GM21717 (cell line): ENCODE measurements around the gene CD3G.
"Not testable (repeated sequence)": the region's sequence is repeated elsewhere in the genome, so short reads cannot be mapped to it uniquely, and the experiment has no call there.

ENCODE experiments used
- ATAC-seq: cut with Tn5 transposase; IDR thresholded peaks from one replicate; pipeline ENCODE4 v1.9.1; 2021; ENCODE audit warnings: mild to moderate bottlenecking, moderate library complexity; ENCODE audit not compliant: unreplicated experiment

Gene CD3G

GRCh38 chr11:118343981-118344515 is at the start of gene CD3G:
Gene CD3G (plus strand): TSS chr11:118344344. CDS start chr11:118344424, 80 bp downstream.
- ATAC-seq, result no peak

- no peak for ATAC-seq
Observed at GRCh38 chr11:118295199-118295598, 48.9 kb upstream of the CD3G start.

DNA sequence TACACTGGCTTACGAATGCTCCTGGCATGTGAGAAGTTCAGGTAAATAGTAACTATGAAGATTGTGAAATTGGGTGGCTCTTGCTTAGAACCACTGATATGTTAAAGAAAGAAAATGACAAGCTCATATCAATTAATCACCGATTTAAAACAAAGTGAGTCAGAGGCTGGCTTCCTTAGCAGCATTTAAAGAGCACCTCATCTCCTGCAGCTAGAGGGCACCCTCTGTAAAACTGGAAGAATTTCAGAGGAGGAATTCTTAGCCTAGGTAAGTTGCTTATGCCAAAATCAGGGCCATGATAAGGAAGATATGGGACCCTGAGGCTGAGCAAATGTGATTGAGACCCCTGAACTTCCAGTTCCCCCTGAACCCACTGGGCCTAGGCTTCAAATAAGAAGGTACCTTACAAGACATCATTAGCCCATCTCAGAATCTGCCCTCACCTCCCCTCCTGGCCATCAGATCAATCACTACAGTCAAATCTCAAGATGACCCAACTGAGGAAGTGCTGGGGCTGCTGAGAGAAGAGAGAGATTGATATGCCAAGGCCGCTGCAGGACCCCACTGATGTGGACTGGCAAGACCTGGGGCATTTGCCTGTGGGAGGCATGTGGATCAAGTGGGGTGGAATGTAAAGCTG is 48.2 kb upstream of the CD3G start:
- ATAC-seq, result no peak

GRCh38 chr11:118301600-118302195 is 42.4 kb upstream of the CD3G start:
- ATAC-seq, result no peak

GRCh38 chr11:118304227-118304567 is 39.9 kb upstream of the CD3G start:
- ATAC-seq, result no peak

DNA sequence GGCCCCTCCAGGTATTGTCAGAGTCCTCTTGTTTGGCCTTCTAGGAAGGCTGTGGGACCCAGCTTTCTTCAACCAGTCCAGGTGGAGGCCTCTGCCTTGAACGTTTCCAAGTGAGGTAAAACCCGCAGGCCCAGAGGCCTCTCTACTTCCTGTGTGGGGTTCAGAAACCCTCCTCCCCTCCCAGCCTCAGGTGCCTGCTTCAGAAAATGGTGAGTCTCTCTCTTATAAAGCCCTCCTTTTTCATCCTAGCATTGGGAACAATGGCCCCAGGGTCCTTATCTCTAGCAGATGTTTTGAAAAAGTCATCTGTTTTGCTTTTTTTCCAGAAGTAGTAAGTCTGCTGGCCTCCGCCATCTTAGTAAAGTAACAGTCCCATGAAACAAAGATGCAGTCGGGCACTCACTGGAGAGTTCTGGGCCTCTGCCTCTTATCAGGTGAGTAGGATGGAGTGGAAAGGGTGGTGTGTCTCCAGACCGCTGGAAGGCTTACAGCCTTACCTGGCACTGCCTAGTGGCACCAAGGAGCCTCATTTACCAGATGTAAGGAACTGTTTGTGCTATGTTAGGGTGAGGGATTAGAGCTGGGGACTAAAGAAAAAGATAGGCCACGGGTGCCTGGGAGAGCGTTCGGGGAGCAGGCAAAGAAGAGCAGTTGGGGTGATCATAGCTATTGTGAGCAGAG is 39.4 kb upstream of the CD3G start, which contains the start of gene CD3E:
CD3E (plus strand) TSS at position 163 of the 681 bp plus-strand sequence; CDS start at position 386, 223 bp downstream.
- ATAC-seq, result no peak

DNA sequence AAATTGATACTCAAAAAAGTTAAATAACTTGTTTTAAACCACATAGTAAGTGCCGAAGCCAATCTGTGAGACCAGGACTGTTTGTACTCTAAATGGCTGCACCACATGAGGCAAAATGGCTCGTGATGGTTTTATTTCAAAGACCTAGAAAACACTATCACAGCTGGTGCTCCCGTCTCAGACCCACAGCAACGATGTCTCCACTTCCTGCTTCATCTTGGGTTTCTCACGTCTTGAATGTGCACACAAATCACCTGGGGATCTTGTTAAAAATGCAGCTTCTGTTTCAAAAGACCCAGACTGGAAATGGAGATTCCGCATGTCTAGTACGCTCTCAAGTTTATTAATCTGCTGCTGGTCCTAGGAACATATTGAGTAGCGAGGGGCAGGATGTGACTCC is 38.4 kb upstream of the CD3G start:
- no peak for ATAC-seq

- no peak for ATAC-seq
Observed at GRCh38 chr11:118306556-118306955, 37.6 kb upstream of the CD3G start.

GRCh38 chr11:118308995-118309528 is 35.1 kb upstream of the CD3G start:
- ATAC-seq, result not testable (repeated sequence)

GRCh38 chr11:118310271-118310670 is 33.9 kb upstream of the CD3G start:
- ATAC-seq, result no peak

DNA sequence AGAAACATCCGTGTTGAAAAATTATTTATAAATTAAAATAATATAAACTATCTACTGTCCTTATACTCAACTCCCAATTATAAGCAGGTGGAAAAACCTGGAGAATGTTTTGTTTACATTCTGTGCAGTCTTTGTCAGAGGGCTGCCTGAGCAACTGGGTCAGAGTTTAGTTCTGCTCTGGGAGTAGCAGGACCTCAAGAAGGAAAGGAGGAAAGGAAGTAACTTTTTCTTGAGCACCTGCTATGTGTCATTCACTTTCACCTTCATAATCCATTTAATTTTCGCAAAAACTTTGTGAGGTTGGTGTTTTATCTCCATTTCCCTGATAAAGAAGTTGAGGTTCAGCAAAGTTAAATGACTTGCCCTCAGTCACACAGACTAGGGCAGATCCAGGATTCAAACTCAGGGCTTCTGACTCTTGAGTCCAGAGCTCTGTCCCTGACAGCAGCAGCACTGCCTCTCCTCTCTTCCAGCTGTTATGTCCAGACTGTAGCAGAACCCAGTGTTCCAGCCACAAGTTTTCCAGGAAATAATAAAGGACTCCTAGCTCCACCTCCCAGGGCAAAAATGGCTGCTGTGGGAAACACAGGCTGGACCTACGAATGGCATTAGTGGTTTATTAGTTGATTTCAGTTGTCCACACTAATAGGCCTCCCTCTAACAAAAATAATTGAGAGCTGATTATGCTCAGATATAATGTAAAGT is 33.2 kb upstream of the CD3G start:
- ATAC-seq, result no peak

- ATAC-seq, result no peak
Observed at GRCh38 chr11:118311518-118311917, 32.6 kb upstream of the CD3G start.

GRCh38 chr11:118312328-118312727 is 31.8 kb upstream of the CD3G start:
- ATAC-seq, result no peak

DNA sequence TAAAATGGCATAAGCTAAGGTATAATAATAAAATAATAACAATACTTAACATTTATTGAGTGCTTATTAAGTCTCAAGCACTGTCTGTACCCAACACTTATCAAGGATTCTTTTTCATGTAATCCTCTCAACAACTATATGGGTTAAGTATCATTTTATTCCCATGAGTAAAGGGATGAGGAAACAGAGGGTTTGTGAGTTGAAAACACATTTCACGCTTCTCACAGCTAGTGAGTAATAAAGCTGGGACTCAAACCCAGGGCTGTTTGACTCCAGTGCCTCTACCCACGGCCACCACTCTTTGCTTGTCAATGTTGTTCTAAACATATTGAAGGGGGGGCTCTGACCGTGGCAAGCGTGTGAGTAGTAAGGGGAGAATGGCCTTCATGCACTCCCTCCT is 30.9 kb upstream of the CD3G start:
- no peak for ATAC-seq

DNA sequence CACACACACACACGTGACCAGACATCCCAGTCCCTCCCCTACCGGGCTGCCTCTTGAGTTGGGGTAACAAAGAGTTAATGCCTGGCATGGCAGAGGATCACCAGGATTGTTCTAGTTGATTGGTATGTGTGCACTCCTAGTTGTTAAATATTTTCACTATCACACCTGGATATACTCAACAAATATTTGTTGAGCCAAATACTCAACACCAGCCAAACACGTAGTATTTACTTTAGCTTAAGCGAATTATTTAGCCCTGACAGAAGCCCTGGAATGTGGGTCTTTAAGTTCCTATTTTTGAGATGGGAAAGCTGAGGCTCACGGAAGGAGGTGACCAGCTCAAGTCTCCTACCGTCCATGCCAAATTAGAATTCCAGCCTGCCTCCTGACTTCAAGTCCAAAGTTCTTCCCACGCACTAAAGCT is 29.1 kb upstream of the CD3G start:
- ATAC-seq, result no peak

DNA sequence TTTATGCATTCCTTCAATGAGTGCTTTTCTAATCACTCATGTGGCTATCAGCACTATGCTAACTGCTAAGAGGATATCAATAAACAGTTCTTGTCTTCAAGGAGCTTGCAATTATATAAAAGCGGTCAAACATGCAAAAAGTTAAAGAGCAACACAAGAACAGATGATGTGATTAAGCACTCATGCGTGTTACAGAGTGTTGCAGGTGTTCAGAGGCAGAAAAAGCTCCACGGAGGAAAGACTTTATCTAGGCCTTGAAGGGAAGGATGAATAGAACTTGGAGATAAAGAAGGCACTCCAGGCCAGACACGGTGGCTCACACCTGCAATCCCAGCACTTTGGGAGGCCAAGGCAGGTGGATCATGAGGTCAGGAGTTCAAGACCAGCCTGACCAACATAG is 26.0 kb upstream of the CD3G start:
- no peak for ATAC-seq

DNA sequence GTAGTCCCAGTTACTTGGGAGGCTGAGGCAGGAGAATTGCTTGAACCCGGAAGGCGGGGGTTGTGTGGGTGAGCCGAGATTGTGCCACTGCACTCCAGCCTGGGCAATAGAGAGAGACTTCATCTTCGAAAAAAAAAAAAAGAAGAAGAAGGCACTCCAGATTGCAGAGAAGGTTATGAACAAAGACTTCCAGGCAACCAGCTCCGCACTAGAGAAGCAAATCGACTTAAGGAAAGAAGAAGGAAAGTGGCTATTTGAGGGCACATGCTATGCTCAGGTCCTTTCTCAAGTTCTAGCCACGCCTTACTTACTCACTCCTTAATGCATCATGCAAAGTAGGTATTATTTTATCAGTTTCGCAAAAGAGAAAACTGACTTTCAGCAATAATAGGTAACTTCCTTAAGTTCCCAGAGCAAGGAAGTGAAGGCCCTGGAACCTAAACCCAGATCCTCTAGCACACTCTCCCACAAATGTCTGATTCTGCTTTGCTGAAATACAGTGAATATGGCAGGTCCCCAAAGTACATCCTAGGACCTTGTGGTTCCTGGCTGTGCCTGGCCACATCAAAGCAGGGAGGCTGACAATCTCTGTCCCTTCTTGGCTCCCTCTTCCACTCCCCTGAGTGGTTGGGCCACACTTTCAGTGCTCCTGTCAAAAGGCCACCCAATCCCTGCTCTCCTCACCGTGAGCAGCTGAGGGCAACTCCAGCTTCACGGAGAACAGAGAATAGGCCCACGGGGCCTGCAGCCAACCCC is 25.4 kb upstream of the CD3G start:
- no peak for ATAC-seq

DNA sequence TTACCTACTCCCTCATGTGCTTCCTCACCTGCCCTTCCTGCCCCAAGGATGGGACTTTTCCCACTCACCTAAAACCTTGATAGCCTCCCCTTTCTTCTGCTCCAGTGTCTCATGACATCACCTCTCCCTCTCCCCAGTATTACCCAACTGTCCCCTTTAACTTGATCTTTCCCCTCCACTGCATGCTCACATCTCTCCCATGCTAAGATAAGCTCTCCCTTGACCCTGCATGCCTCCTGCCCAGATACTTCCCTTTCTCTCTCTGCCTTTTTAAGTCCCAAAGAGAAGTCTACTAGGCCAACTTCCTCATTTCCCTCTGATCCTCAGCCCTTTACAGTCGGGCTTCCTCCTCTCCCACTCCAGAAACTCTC is 24.8 kb upstream of the CD3G start:
- no peak for ATAC-seq

DNA sequence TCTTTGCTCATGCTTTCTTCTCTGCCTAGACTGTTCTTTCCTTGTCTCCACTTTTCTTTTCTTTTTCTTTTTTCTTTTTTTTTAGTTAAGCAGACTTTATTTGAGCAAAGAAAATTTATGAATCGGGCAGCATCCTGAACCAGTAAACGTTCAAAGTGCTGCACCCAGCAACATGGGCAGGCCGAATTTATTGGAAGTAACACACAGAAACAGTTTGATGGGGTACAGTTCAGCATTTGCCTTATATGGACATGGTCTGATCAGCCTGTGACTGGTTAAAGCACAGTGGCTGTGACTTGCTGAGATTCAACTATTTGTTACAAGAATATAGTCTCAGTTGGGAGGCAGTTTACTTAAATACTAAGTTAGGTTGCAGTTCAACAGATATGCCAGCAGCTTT is 23.6 kb upstream of the CD3G start:
- ATAC-seq, result no peak

DNA sequence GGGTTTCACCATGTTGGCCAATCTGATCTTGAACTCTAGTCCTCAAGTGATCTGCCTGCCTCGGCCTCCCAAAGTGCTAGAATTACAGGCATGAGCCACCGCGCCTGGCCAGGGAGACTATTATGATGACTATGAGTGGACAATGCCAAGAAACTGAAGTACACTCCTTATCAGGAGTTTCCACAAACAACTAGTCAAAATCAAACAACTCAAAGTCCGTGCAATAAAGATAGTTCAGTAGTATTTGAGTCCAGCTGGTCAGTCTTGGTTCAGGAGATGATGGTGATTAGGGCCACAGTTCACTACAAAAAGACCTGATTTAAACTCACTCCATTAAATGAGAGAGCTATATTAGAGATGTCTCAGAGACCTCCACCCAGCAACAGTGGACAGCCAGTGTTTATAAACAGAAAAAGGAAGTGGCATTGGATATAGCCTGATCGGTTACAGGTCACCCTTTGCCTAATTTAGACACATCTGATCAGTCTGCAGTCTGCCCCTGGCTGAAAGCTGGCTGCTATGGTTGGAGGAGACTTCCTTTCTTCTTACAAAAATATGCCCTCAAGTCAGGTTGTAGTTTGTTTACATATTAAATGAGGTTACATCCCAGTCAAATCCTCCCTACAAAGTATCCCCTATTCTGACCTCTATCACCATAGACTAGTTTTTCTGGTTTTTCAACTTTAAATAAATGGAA is 22.6 kb upstream of the CD3G start:
- ATAC-seq, result no peak
